T47D (cell line): ENCODE data around the gene ARHGEF12.

ENCODE experiments used
- DNase-seq, 2 experiments: peaks; one replicate each; pipeline versions ENCODE4 v3.0.0 to v3.0.0-alpha.2; 2011 to 2012; ENCODE audit warnings: low read depth in 1 of 2, low spot score in 1 of 2
- JUND ChIP-seq: IDR thresholded peaks from 2 replicates; pipeline ENCODE4 v1.6.1; 2012; ENCODE audit warnings: low read depth
- in situ Hi-C: cut with HindIII; loops from 2 replicates; pipeline ENCODE4 v1.10.0; 2016; ENCODE audit warnings: low sequenced_read_pairs, low pct_unique_long_range_greater_than_20kb

Gene ARHGEF12

DNA sequence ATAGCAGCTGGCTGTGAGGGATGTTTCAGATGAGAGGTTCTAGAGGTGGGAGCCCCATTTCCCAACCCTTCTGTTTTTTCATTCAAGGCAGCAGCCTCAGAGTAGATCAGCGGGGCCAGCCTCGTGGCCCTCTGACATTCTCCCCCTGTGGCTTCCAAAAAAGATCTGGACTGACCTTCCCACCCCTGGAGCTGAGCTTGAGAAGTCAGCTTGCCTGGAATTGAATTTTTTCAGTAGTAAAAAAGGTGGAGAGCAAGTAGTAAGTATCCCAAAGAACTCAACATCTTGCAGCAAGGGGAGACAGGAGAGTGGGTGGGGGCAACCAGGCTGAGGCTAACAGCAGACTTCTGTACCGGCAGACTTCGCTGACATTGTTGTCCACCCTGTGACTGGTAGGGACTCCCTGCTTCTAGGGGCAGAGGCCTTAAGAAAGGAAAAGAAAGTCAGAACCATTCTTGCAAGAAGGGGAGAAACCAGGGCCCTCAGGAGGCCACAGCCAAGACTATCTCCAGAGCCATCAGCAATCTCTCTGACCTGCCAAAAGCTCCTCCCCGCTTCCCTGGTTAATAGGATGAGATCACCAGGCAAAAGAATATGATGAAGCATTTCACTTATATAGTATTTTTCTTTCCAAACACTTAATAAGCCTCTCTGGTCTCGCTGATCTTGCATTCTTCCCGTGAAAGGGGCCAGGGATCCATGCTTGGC lies 173.3 kb downstream of the ARHGEF12 start:
- TF ChIP-seq JUND: no peak
- in situ Hi-C loops: no loop called here
- DNase-seq: no peak

- DNase-seq: no peak
- in situ Hi-C loops: no loop called here
- no peak for TF ChIP-seq JUND
These were observed 174.3 kb downstream of the ARHGEF12 start for GRCh38 chr11:120510406-120511115.

- peak; percentile 93 to 99 for DNase-seq
- no peak for TF ChIP-seq JUND
- in situ Hi-C loops: no loop called here
These were observed 175.1 kb downstream of the ARHGEF12 start, which contains the start of gene GRIK4 for GRCh38 chr11:120511116-120511819. Gene GRIK4 (plus strand): TSS chr11:120511748. CDS start chr11:120660319, 148,571 bp downstream.

GRCh38 chr11:120511820-120512738 lies 175.9 kb downstream of the ARHGEF12 start:
- in situ Hi-C loops: no loop called here
- TF ChIP-seq JUND: no peak
- peak in 1 of 2 experiments; percentile 73 for DNase-seq

DNA sequence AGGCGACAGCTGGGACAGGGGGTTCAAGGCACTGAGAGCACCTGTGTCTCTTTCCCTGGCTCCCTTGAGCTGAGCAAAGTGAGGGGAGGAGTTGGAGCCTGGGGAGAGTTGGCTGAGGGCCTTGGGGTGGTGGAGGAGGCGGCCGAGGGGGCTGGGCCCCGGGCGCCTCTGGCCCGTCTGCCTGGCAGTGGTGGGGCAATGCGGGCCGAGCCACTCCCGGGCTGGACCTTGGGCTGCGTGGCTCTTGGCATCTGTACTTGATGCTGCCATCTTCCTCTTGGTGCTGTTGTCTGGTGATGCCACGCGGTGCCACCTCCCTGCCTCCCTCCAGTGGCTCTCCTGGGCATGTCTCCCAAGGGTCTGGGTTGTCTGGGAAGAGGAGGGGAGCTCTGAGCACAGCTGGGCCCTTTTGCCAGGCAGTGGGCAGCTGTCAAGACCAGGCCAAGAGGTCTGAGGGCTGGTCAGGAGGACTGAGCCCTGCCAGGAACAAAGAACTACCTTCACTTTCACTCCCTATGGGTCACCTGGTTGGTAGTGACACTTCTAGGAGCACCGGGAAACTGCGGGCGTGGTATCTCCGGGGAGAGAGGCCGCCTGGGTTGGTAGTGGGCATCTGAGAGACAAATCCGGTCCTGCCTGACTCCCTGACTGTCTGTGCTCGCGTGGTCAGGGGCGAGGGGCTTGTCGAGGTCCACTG lies 176.7 kb downstream of the ARHGEF12 start:
- in situ Hi-C loops: no loop called here
- DNase-seq: peak; percentile 68 to 73
- TF ChIP-seq JUND: no peak

DNA sequence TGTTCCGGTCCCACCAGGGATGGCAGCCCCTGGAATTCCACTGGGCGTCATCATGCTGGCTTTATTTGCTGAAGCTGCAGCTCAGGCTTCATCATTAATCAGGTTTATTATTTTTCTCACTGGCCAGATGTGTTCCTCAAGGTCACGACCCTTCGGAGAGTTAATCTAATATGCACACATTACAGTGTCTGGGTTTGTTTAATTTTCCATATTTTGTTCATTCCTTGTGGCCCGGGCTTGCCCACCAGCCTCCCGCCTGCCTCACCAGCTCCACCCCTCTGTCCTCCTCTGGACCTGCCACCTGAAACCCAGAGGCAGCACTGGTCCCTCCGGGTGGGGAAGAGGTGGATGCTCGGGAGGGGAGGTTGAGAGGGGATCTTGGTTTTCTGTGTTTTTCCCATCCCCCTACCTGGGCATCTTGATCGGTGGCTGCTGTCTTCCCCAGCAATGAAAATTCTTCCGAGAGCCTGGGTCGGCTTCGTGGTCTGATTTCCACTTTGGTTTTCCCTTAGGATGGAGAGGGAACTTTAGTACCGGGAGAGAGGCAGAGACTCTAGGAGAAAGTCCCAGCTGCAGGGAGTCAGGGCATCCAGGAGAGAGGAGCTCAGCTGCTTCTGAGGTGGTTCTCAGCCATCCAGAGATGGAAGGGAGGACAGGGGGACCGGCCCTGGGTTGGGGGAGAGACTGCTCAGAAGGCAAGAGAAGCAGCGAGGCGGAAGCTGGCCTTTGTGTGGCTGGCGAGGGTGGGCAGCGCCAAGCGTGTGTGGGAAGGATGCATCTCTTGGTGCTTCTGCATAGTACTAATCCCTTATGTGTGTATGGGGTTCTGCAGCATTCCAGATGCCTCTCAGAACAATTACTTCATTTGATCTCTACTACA lies 177.5 kb downstream of the ARHGEF12 start:
- no peak for DNase-seq
- in situ Hi-C loops: no loop called here
- no peak for TF ChIP-seq JUND

DNA sequence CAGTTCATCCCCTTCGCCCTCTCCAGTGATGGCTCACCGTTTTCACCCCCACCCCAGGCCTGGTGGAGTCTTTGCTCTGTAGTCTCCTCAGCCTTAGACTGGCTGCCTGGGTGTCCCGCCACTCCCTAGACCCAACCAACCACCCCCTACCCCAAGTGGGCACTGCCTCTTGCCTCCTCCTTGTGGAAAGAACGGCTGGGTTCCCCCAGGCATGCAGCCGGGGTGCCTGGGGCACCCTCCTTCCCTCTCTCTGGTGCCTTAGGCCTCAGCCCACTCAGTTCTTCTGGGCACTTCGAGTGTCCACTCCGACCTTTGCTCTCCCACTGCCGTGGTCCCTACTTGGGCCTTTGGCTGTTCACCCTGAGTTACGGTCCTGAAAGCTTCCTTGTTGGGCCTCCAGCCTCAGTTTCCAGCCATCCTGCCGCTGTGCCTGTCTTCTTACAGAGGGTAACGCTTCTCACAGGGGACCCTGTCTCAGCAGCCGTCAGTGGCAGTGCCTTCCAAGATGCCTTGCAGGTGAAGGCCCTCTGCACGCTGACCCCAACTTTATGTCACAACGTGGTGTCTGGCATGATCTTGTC lies 178.4 kb downstream of the ARHGEF12 start:
- DNase-seq: no peak
- TF ChIP-seq JUND: no peak
- in situ Hi-C loops: no loop called here

GRCh38 chr11:120515186-120515723 lies 179.0 kb downstream of the ARHGEF12 start:
- in situ Hi-C loops: no loop called here
- no peak for DNase-seq
- no peak for TF ChIP-seq JUND

DNA sequence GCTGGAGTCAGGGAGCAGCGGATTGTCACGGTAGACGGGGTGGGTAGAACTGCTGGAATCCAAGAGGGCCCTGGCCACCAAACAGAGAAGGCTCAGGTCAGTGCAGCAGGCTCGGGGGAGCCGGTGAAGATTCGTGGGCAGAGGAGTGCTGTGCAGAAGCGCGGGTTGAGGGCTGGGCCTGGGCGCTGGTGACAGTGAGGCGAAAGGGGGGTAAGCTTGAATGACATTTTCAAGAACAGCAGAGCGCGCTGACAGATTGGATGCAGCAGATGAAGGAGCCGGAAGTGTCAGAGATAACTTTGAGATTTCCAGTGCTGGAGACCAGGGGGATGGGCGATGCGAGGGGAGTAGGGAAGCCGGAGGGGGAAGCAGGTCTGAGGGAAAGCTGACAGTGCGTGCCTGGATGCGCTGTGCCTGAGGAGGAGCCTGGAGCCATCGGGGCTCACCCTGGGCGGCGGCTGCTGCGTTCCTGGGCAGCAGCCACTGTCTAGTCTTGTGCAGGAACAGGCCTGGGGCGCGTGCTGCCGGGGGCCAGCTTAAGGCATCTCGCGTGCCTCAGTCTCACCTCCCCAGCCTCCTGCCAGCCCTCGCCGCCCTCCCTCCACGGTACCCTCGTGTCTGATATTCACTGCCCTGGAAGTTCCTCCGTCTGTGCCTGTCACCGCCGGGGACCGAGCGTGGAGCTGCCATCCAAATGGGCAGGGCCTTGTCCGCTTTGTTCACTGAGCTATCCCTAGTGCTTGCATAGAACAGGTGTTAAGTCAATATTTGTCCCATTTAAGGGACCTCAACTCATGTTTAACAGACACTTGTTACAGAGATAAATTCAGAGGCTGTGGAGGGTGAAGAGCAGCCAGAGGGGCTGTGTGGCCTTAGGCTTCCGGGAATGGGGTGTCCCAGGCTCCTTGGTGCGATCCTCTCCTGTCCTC lies 180.5 kb downstream of the ARHGEF12 start:
- in situ Hi-C loops: no loop called here
- no peak for DNase-seq
- no peak for TF ChIP-seq JUND
